ENCODE data around the gene FOXRED2. TPM values are rescaled to one million over a fixed set of nuclear protein-coding genes. Genes with fewer than 3 reads are reported as not detected.

The FOXRED2 gene
- polyA plus RNA-seq, 1 donor from 2014 or later, result 7.9 TPM

- H3K4me3 ChIP-seq (ENCODE audit: low read length), result no peak overlapping the region
- H3K27me3 ChIP-seq (ENCODE audit: insufficient read depth, low read depth, low read length), result no peaks in the 10 kb centered on the region
- no peak overlapping the region for H3K27ac ChIP-seq (ENCODE audit: low read length)
- H3F3A ChIP-seq (ENCODE audit: insufficient read depth, low read length, poor library complexity, severe bottlenecking), result no peaks in the 10 kb centered on the region
- H2AFZ ChIP-seq (ENCODE audit: low read depth, low read length), result no peak overlapping the region
- no peaks in the 10 kb centered on the region for H4K20me1 ChIP-seq (ENCODE audit: insufficient read depth)
- H3K79me2 ChIP-seq (replicated peaks; ENCODE audit: insufficient read depth, low read length), result no peaks in the 10 kb centered on the region
- H3K9me3 ChIP-seq (ENCODE audit: low read length), result no peaks in the 10 kb centered on the region
- no peak overlapping the region for H3K9ac ChIP-seq (ENCODE audit: low read length)
- H3K9me2 ChIP-seq (ENCODE audit: insufficient read depth, low read length), result no peaks in the 10 kb centered on the region
- H3K36me3 ChIP-seq (ENCODE audit: insufficient read depth, low read length), result no peaks in the 10 kb centered on the region
- H3K4me2 ChIP-seq (ENCODE audit: low read length), result no peak overlapping the region
- TF ChIP-seq CTCF (IDR thresholded peaks at IDR 0.05; ENCODE audit: poor library complexity, severe bottlenecking), result no peak
- no peak for TF ChIP-seq REST (IDR thresholded peaks at IDR 0.05; ENCODE audit: borderline replicate concordance)
- no peak for TF ChIP-seq POLR2AphosphoS5 (IDR thresholded peaks at IDR 0.05)
- TF ChIP-seq TAF1 (IDR thresholded peaks at IDR 0.05; ENCODE audit: low read depth), result no peak
- TF ChIP-seq RAD21 (conservative IDR thresholded peaks at IDR 0.05), result no peak
- no peak for TF ChIP-seq EZH2 (IDR thresholded peaks at IDR 0.05; ENCODE audit: borderline replicate concordance, insufficient read depth, low read length, poor library complexity, severe bottlenecking)
Measured at GRCh38 chr22:36491155-36491554, 15.7 kb downstream of the FOXRED2 start.

GRCh38 chr22:36486619-36487384 lies 20.0 kb downstream of the FOXRED2 start:
- Histone ChIP-seq H3K27ac (ENCODE audit: low read length) (no peak overlapping the region), H3K79me2 (replicated peaks; ENCODE audit: insufficient read depth, low read length) (no peaks in the 10 kb centered on the region), H3K27me3 (ENCODE audit: insufficient read depth, low read depth, low read length) (no peaks in the 10 kb centered on the region), H3K4me2 (ENCODE audit: low read length) (no peak overlapping the region), H3K36me3 (ENCODE audit: insufficient read depth, low read length) (no peaks in the 10 kb centered on the region), H3F3A (ENCODE audit: insufficient read depth, low read length, poor library complexity, severe bottlenecking) (no peaks in the 10 kb centered on the region), H3K9ac (ENCODE audit: low read length) (no peak overlapping the region), H3K9me2 (ENCODE audit: insufficient read depth, low read length) (no peaks in the 10 kb centered on the region), H3K4me3 (ENCODE audit: low read length) (no peak overlapping the region), H3K9me3 (ENCODE audit: low read length) (no peaks in the 10 kb centered on the region), H4K20me1 (ENCODE audit: insufficient read depth) (no peaks in the 10 kb centered on the region), H2AFZ (ENCODE audit: low read depth, low read length) (no peak overlapping the region)
- TF ChIP-seq SMC3 (conservative IDR thresholded peaks at IDR 0.05; ENCODE audit: poor library complexity), result peak; percentile 50
- peak; percentile 69 for TF ChIP-seq RAD21 (conservative IDR thresholded peaks at IDR 0.05)
- no peak for TF ChIP-seq TAF1 (IDR thresholded peaks at IDR 0.05; ENCODE audit: low read depth)
- TF ChIP-seq CTCF (IDR thresholded peaks at IDR 0.05; ENCODE audit: poor library complexity, severe bottlenecking), result peak; percentile 66

All from neural cell (in vitro differentiated cells).